HG02938 (cell line): ENCODE data around the gene SLC22A3.
A peak's percentile ranks its signal among the peaks of the same experiment; 100 is the strongest.
"Not testable (repeated sequence)": the region's sequence is repeated elsewhere in the genome, so short reads cannot be mapped to it uniquely, and the experiment has no call there.

Source experiments
- ATAC-seq: cut with Tn5 transposase; IDR thresholded peaks from one replicate; pipeline ENCODE4 v1.9.1; 2021; ENCODE audit warnings: mild to moderate bottlenecking, moderate library complexity; ENCODE audit not compliant: unreplicated experiment

SLC22A3 gene

DNA sequence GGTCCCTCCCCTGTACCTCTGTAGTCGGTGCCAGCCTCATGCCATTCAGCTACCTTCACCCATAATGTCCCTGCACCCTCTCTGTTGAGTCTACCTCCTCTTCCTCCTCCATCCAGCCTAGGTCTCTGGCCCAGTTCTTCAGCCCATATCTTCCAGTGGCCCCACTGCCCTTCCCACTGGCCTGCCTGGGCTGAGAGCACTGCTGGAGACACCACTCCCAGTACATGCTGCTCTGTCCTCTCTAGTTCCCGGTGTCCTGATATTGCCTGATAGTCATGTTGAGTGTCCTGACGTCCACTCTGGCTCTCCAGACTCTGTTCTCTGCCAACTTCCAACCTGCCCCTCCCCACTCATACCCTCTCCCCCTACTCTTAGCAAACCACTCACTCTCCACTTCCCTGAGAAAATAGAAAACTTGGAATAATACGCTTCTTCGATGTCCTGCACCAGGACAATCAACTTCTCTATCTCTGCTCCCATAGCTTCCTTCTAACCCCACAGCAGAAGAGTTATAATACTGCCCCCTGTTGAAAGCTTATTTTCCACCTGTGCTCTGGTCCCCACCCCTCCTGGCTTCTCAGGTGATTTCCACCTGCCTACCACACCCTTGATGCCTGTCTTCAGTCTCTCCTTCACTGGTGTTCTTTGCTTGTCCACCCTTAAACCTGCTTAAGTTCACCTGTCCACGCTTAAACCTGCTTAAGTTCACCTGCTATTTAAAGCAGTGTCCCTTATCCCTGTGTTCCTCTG is 19.8 kb downstream of the SLC22A3 start:
- no peak for ATAC-seq

DNA sequence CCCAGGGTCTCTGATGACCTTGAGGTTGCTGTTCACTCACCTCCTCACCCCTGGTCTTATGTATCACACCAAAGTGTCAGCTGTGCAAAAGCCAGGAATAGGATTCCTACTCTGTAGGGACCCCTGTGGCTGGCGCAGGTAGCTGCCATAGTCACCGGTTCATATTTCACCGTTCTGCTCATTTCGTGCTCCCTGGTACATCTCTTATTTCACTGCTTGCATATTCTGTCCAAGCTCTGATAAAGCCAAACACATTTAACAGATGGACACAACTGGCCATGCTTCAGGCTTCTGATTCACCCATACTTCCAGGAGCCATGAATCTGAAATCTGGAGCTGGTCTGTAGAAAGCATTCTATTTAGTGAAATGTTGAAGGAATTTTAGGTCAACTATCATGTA is 20.5 kb downstream of the SLC22A3 start:
- no peak for ATAC-seq

DNA sequence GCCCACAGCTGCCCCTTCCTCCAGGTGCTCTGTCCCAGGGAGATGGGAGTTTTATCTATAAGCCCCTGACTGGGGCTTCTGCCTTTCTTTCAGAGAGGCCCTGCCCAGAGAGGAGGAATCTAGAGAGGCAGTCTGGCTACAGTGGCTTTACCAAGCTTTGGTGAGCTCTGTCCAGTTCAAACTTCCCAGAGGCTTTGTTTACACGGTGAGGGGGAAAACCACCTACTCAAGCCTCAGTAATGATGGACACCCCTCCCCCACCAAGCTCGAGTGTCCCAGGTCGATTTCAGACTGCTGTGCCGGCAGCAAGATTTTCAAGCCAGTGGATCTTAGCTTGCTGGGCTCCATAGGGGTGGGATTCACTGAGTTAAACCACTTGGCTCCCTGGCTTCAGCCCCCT is 25.4 kb downstream of the SLC22A3 start:
- not testable (repeated sequence) for ATAC-seq

DNA sequence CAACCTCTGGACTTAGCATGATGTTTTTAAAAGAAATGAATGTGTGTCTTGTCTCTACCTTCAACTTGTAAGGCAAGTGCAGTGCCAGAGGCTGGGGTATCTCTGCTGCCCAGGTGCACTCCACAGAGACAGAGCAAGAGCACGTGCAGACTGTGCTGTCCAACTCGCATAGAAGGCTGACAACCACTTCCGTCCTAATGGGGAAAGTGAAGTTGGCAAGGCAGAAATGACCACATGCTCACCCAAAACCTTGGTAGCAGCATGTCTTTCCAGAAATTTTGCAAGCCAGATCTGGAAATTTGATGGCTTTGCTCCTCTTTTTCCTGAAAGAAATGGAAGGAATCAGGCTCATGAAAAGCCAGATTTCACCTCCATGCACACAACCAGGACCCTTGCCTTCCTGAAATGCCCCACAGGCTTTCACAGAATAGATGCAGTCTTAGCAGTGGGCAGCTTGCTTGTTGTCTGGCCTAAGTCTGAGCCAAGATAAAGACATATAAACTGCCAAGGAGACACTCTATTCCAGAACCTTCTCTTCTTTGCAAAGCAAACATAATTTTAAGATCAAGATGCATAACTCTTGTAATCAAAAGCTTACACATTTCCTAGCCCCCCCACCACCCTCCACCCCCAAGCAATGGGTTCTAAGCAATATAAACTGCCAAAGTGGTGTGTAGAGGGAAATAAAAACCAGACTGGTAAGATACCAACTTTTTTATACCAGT is 26.8 kb downstream of the SLC22A3 start:
- no peak for ATAC-seq

DNA sequence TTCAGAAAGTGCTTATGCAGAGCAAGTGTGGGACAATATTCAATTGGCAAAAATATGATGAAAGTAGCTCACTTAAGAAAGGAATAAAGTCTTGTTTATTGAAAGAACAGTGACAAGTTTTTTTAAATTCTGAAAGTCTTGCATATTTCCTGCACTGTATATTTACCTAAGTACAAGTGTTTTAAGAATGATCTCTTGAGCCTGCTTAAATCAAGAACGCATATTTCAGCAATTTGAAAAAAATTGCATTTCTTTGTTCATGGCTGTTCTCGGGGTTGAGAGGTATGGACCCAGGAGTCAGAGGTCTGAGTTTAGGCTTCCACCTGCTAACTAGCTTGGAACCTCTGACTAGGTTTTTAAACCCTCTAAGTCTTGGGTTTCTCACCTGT is 27.4 kb downstream of the SLC22A3 start:
- no peak for ATAC-seq

DNA sequence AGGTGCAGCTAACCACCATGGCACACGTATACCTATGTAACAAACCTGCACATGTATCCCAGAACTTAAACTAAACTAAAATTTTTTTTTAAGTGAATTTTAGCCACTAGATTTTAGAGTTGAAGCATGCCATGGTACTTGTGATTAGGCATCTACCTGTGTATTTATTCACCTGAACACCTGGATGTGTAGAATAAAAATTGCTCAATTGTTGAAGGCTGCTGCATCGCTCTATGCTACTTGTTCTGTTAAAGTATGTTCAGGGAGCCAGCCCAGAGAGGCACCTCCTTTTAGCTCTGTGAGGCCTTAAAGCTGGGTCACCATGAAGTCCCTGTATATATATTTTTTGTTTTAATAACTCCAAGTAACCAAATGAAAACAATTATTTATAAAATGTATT is 28.3 kb downstream of the SLC22A3 start:
- ATAC-seq, result no peak

DNA sequence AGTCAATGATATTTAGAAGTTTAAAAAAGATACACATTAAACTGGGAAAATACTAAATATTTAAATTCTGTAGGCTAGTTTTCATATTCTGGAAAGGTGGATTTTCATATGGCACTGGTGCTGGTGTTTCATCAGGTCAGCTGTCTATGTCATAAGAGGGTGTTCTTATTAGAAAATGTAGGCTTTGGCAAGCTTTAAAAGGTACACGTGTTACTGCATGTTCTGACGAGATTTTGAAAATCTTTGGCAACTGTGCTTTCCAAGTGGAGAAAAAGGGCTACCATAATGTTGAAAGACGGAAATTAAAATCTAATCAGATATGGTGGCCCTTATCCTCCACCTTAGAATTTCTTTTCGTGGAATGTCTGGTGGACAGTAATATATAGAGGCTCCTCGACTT is 30.0 kb downstream of the SLC22A3 start:
- ATAC-seq, result no peak

DNA sequence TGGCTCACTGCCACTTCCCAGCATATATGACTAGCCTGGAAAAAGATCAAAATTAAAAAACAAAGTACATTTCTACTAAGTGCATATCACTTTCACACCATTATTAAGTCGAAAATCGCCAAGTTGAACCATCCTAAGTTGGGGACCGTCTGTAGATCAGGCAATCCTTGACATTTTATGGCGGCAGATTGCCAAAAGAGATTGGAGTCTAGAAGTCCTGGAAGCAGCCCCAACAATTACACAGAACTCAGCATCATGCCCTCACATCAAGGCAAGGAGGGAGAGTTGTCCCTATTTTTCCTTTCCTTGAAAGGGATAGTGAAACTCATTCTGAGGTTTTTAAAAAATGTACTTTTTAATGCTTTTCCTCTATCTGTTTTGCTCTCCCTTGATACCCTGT is 30.7 kb downstream of the SLC22A3 start:
- no peak for ATAC-seq

DNA sequence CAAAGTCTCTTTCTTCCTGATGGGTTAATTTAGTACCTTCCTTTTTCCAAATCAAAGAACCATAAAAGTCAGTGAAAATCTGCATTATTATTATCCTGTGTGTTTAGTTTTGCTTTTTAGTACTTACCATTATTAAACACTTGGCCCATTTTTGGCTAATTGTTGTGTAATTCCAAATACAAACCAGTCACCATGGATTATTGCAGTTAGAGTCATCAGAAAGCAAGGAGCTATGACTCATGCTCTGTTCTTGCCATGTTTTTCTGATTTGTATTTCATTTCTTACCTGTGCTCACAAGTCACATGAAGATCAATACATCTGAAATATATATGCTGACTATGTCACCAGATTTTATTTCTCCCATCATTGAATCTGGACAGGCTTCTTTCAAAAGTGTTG is 31.3 kb downstream of the SLC22A3 start:
- ATAC-seq, result no peak

DNA sequence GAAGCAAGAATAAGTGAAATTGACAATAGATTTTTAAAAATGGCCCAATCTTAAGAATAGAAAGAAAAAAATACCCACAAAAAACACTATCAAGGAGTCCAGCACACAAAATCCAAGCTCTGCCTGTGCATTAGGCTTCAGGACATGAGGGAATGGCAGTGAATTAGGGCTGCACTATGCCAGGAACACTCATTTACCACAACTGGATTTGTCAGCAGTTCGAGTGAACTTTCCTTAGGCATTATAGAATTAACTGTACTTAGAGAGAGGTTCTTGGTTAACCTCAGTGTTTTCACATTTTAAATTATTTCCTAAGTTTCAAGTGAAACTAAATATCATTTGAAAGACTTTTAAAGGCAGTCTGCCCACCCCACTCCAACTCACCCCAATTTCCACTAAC is 34.8 kb downstream of the SLC22A3 start:
- ATAC-seq, result no peak

DNA sequence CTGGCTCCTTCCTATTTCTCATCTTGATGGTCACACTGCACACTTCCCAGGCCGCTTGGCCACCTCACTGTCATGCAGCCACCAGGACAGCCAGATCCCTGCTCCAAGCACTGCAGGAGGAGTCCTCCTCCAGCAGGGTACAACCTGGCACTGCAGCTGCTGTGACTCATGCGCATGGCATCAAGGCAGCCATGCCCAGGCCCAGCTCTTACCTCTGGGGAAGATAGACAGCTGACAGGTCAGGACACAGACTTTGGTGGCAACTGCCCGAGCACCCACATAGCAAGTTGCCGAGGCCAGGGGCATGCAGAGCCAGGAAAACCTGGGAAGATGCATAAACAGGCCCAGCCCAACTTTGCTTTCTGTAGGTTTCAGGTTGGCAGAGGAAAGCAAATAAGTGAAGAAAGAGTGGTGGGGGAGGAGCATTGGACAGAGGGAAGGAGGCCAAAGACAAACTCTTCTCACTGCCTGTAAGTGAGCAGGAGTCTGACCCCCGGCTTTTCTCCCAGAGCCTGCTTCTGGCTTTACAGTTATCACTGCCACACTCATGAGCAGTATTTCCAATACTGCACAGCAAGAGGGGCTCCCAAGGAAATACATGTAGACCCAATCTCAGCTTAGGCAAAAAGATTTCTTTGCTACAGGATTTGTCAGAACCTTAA is 38.8 kb downstream of the SLC22A3 start:
- ATAC-seq, result no peak

DNA sequence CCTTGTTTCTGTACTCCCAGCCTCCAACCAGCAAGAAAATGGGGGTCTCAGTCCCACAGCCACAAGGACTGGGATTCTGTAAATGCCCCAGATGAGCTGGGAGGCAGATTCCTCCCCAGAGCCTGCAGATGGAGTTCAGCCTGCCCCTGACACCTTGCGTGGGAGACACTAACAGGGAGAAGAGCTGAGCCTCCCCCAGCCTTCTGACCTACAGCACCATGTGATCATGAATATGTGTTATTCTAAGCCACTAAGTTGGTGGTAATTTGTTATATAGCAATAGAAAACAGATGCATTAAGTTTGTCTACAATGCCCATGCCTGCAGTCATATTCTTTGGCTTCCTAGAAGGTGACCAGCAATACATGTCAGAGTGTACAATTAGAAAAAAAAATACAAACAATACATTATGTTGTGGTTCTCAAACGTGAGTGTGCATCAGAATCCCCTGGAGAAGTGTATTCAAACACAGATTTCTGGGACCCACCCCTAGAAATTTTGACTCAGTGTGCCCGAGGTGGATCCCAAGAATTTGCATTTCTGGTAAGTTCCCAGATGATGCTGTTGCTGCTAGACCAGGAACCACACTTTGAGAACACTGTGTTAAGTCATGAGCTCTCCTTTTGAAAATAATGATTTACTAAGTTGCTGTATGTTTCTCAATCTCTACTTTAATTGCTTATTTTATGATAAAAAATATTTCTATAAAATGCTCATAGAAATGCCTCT is 39.9 kb downstream of the SLC22A3 start:
- ATAC-seq, result no peak

DNA sequence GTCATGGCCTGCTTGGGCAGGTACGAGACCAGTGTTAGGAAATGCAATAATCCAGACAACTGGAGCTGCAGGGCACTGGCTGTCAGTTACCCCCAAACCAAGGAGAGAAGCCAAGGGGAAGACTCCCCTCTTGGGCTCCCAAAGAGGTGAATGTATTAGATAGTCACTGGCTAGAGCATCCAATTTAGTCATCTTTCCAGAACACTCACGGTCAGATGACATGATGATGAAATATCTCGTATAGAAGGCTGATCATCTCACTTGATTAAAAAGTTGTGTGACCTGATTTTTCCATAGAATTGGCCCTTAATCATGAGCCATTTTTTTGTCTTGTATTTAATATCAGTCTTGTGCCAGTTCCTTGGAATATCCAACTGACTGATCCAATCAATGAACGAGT is 40.7 kb downstream of the SLC22A3 start:
- no peak for ATAC-seq

DNA sequence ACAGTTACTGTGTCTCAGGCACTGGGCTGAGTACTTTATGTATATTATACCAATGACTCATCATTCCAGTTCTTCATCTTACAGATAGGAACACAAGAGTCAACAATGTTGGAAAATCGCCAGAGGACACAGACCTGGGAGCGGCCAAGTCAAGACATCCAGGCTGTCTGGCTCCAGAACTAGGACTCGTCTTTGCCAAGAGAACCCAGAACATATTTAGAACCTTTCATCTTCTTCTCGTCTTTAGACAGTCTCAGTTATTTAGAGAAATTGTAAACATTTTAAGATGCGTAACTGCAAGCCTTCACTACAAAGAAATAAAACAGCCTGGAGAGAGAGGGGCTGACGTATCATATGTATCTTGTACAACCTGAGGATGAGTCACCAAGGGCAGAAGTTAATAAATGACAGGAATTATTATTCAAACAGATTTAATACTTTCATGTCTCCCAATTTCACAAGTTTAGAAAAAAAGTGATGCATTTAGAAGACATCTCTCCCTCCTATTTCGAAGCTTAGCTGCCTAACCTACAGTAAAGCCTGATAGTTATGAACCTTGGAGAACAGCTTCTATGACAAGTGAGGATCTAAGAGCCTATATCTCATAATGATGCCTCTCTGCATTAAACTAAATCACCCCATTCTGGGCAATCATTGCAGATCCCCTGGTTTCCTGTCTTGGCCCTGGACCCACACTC is 43.4 kb downstream of the SLC22A3 start:
- ATAC-seq, result no peak

DNA sequence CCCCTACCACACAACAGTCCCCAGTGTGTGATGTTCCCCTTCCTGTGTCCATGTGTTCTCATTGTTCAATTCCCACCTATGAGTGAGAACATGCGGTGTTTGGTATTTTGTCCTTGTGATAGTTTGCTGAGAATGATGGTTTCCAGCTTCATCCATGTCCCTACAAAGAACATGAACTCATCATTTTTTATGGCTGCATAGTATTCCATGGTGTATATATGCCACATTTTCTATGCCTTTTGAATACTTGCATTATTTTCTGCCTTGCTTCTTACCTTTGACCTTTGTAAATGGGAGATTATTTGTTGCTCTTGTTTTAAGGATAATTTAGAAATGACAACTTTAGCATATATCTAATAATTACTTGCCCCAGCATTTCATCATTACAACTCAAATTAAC is 45.3 kb downstream of the SLC22A3 start:
- ATAC-seq, result not testable (repeated sequence)

DNA sequence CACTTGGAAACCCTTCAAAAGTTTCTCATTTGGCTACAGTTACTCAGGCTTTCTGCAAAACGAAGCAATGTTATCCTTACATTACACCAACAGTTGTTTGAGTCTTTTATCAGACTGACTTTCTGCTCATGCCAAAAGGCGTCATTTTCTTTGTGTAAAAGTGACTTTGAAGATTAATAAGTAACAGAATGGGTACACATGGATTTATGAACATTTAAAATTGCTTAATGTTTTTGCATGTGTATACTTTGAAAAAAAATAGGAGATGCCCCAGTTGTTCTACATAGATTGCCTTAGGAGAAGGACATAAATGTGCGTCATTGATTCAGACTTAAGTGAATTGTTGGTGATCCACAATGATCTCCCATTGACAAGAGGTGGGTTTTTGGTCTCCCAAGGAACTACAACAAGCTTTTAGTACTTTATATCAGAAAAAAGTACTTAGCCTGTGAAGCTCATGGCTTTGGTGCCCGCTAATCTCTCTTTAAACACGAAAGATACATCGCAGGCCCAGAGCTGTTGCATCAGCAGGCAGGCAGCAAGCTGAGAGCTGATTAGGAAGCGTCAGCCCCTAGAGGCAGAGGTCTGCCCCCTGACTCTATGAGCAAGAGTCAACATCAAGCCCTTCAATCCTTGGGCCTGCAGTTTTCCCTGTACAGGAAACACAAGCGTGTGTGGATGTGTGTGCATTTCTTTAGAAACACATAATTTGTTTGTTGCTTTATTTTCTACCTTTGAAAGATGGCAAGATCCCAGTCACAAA is 45.9 kb downstream of the SLC22A3 start:
- ATAC-seq, result no peak

DNA sequence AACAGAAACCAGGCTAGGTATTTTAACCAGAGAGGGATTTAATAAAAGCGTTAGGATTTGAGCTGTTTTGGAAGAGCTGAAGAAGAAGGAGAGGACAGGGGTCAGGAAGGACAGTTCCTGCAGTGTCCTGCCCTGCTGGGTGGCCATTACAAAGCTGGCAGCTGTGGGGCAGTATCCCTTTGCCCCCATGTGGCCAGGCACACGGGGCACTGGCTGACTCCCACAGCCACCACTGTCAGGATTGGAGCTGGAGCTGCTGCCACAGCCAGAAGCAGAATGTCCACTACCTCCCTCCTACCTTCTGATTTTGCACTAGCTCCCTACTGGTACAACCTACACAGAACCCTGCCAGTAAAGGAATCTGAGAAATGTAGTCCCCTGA is 46.5 kb downstream of the SLC22A3 start:
- ATAC-seq, result no peak

DNA sequence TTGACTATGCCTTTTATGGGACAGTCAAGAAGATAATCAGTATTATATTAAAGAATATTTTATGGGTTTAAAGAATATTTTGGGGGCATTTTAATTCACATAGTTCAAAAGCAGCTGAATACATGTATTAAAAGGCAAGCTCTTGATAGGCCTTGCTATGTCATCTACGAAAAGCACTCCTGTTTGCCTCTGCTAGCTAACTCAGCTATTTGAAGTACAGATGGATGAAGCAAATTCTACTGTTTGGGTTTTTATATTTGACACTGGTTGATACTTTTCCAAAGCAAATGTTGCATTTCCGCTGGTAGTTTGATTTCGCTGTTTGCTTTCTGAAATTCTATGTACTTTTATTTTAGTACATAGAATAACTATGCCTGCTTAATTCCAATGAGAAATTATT is 47.0 kb downstream of the SLC22A3 start:
- no peak for ATAC-seq

DNA sequence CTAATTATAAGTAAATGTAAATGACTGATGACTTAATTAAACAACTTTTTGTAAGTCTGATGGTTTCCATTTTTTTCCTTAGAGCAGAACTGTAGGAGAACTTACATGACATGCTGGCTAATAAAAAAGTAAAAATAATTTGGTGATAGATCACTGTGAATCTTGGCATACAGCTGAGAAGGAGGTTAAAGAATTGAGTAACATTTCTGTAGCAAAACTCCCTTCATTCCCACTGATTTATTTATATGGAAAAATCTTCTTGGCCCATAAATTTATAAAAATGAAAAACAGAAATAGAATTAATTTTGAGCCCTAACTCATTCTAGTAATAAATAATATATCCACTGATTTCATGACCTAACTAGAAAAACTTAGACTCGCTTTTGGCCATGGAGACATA is 48.1 kb downstream of the SLC22A3 start:
- no peak for ATAC-seq

DNA sequence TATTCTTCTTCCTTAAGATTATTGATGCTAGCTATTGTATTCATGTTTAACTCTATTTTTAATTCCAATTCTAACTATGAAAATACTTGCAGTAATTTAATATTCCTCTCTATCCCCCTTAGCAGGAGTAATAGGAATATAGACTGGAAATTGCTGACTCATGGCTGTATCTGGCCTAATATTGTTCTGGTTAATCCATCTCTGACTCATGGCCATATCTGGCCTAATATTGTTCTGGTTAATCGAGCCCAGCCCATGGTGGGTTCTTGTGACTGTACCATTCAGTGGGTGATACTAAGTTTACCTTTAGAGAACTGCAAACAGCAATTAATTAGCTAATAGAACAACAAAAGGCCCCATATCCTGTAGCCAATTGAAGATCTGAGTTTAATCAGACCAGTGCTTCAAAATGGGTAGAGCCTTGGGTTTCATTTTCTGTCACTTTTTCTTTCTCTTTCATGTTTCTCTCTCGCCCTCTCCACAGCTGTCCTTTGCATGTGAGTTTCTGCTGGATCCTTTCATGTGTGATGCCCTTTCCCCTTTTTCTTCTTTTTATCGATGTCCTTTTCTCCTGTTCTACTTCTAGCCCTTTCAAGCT is 50.6 kb downstream of the SLC22A3 start:
- peak; percentile 93 for ATAC-seq
